8988T (cell line): ENCODE results near the gene IGFN1.
"Not testable (repeated sequence)": the region's sequence is repeated elsewhere in the genome, so short reads cannot be mapped to it uniquely, and the experiment has no call there.

Source experiments
- DNase-seq: peaks from one replicate; pipeline ENCODE4 v3.0.0; 2011

The IGFN1 gene

DNA sequence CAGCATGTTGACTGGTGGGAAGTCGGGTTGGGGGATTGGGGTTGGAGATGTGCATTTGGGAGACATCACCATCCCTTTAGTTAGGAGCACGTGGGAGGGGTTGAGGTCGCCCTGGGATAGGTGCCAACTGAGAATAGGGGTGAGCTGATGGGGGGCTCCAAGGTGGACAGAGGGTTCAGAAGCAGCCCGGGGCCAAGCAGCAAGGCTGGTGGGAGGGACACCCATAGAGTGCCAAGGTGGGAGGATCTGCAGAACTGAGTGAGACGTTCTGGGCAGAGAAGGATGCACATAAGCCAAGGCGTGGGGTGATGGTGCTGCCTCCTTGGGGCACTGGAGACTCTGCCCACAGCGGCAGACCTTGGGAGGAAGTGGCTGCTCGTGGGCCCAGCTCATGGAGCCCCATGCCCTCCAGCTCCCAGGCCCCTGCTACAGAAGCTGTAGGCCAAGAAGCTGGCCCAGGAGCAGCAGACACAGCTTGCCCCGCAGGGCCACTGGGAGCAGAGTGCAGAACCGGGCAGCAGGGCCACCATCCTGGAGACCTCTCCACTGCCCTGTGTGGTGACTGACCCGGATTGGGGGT, 61.3 kb downstream of the IGFN1 start:
- no peak for DNase-seq

DNA sequence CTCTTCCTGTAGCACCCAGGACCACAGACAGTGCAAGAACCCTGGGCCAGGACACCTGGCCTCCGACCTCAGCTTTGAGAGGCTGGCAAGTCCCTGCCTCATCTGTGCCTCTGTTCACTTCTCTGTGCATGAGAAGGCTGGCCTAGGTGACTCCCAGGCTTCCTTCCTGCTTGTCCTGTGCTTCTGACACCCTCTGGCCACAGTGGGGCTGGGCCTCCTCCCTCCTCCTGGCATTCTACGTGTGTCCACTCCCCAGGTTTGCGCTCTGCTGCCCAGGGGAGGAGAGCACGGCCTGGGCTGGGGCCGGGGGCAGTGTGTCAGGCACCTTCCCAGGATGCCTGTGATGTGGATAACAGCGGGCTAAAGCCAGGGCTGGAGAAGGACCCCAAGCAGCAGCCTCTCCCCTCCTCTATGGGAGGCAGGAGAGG, 62.3 kb downstream of the IGFN1 start:
- no peak for DNase-seq

DNA sequence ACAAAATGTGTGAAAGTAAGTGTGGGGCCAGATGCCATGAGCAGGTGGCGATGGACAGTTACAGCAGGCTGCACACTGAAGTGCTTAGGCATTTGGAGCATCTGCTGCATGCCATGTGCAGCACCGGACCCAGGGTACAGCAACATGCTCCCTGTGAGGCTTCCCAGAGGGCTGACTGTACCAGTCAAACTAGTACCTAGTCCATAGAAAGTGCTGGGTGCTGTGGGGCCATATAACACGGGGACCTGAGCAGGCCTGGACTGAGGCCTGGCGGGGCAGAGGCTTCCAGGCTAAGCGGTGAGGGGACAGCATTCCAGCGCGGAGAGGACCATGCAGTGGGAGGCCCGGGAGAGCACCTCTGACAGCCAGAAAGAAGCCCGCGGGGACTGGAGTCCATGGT, 62.8 kb downstream of the IGFN1 start:
- DNase-seq: no peak

DNA sequence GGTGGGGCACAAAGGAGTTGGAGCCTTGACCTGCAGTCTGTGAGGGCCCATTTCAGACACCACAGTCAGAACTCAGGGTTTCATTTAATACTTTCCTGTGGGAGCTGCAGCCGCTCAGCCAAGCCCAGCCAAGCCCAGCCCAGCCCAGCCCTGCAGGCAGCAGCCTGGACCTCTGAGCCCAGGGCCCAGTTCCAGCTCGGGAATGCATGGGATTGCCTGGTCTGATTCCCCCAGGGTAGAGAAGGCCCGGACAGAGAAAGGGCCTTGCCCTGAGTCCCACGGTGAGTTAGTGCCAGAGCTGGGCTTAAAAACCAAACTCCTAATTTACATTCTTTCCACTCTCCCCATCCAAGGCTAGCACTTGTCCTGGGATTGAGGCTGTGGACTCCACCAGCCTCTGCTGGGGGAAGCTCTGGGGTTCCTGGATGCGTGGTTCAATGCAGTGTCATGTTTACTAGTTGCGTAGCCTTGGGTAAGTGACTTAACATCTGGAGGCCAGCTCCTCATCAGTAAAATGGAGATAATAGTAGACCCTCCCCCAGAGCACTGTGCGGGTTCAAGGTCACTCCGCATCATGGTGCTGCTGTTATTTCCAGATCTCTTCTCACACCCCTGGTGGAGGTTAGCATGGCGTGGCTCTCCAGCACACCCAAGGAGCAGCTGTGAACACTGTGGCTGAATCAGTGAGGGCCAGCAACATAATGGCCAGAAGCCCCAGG, 63.4 kb downstream of the IGFN1 start:
- no peak for DNase-seq

GRCh38 chr1:201254625-201255478, 64.2 kb downstream of the IGFN1 start:
- peak; percentile 90 for DNase-seq

GRCh38 chr1:201255479-201256362, 65.1 kb downstream of the IGFN1 start:
- DNase-seq: no peak

- not testable (repeated sequence) for DNase-seq
Observed at GRCh38 chr1:201258132-201258531, 67.5 kb downstream of the IGFN1 start.

DNA sequence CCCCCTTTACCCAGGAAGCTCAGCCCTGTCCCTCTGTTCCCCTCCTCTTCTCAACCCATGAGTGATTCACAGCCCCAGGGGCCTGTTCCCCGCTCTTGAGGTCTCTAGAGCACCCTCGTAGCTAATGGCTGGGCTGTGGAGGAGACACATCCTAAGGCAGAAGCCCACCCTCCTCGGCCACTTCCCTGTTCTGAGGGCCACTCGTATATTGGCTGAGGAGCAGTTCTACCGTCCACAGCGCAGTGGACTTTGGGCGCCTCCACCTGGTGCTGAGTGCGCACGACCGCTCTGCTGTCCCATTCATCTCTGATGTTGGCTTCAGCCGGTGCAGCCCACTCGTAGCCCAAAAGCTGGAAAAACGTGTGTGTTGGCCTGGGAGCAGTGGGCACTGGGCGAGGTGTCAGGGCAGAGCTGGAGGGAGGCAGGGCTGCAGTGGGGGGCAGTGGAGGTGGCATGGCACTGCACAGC, 68.2 kb downstream of the IGFN1 start:
- no peak for DNase-seq

DNA sequence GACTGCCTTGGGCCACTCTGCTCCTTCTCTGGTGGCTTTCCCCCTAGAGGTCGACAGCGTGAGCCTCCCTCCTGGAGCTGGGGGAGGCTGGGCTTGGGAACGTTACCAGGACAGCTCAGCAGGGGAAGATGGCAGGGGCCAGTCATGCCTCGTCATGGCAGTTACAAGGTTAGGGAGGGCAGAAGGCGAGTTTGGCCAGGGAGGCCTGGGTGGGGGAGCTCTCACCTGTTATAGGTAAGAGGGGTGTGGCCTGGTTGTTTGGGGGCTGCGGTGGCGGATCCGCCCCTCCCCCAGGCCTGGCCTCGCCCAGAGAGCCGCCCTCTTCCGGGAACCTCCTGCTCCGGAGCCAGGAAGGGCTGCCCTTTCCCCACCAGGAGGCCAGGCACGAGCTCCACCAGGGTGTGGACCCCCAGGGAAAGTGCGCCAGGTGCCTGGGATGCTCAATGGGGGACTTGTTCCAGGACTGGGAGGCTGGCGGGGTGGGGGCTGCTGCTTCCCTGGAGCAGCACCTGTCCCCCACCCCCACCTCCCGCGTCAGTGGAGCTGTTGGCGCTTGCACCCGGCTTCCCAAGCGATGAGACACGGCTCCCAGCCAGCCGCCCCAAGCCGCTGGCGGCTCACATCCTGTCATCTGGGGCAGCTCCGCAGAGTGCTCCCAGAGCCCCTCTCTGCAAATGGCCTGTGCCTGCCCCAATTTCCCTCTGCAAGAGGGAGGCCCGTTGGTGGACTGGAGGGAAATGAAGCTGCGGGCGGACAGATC, 69.0 kb downstream of the IGFN1 start:
- DNase-seq: no peak

- no peak for DNase-seq
Observed at GRCh38 chr1:201260236-201260590, 69.6 kb downstream of the IGFN1 start.

GRCh38 chr1:201260648-201261311, 70.2 kb downstream of the IGFN1 start:
- DNase-seq: no peak

DNA sequence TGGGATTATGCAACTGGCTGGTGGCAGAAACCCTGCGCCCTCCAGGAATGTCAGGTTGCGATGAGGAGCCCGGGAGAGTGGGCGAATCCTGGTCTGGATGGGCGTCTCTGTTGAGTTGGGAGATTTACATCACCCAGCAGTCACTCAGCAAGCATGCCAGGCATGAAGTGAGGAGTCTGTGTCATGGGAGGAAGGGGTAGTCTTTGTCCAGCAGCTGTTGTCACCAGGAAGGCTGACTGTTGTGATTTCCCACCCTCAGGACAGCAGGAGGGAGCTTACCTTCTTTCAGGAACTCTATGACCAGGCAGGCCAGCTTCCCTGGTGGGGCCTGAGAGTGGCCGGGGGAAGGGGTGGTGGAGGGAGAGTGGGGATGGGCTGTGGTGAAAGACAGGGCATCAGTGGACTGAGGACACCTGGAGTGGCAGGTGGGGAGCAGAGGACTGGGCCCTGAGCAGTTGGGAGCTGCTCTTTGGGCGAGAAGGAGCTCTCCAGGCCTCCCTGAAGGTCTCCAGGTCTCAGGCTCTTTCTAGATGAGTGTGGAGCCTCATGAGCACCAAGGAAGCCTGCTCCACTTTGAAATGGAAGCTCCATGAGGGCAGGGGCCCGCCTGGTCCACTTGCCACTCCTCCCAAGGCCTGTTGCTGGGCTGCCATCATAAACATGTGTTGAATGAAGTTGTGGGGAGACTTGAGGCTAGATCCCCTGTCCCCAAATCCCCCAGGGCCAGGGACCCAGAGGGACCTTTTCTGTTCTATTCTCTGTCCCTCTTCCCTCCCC, 71.3 kb downstream of the IGFN1 start:
- no peak for DNase-seq

- no peak for DNase-seq
Observed at GRCh38 chr1:201262963-201263608, 72.5 kb downstream of the IGFN1 start.

- DNase-seq: no peak
Observed at GRCh38 chr1:201264072-201264471, 73.4 kb downstream of the IGFN1 start.

DNA sequence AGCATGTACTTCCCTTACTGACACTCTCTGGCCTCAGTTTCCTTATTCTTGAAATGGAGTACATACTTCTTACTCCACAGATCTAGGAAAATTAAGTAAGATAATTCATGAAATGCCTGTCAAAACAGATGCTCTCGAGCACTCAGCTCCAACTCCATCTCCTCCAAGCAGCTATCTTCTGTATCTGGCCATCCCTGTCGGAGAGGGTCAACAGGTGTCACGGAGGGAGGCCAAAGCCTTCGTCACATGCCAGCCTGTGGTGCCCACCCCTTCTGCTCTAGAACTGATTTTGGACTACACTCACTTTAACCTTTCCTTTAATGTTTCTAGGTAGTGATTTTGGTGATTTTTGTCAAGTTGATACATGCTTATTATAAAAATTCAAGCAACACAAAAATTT, 73.9 kb downstream of the IGFN1 start:
- DNase-seq: no peak

DNA sequence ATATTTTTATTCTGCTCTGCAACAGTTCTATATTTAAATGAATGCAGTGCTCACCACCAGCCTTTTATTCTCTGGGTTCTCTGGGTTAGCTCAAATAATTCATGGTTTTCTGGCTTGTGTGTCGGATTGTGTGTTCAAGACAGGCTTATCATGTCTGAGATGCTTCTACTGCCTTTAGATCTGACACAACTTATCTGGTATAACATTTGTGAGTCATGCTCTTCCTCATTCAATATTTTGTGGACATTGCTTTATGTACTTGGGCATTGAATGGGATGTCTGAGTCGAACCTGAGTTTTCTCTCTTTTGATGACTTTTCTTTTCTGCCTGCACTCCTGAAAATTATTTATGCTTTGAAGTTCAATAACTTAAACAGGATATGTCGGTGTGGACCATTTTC, 75.1 kb downstream of the IGFN1 start:
- no peak for DNase-seq

GRCh38 chr1:201266276-201266675, 75.7 kb downstream of the IGFN1 start:
- DNase-seq: no peak

DNA sequence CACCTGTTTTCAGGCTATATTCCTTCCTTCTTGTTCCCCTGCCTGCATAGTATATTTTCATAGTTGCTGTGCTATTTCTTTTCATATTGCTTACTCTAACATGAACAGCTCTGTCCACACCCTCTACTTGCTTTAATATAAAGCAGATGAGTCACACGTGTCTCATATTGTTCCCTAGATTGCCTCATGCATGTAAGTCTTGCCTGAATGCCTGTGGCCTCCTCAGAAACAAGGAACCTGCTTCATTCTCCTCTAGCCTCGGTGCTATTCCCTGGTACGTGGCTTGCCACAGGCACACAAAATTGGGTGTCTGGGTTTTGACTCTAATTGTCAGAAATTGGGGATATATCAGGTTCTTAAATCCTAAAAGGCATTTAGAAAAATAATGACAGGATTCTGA, 76.2 kb downstream of the IGFN1 start:
- DNase-seq: no peak

DNA sequence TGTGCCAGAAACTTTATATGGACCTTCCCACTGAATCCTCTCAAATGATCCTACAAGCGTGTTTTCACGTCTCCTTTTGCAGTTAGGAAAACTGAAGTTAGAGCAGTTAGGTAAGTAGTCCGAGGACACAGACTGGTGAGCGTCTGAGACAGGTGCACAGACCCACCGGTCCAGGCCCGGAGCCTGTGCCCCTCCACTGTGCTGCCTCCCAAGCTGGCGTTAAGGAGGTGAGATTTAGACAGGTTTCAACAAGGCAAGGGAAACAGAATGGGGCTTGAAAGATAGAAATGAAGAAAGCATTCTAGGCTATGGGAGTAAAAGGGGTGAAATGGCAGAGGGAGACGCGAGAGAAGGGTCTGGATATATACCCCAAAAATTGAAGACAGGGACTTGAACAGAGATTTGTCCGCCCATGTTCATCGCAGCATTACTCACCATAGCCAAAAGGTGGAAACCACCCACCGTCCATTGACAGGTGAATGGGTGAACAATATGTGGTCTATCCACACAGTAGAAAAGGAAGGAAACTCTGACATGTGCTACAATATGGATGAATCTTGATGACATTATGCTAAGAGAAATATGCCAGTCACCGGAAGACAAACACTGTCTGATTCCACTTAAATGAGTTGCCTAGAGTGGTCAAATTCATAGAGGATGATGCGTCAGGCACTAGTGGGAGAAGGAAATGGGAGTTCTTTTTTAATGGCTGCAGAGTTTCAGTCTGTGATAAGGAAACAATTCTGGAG, 77.0 kb downstream of the IGFN1 start:
- DNase-seq: no peak
